Left hindlimb (tissue), 1 donor: ENCODE measurements around the gene RANBP3L.
A peak's percentile ranks its signal among the peaks of the same experiment; 100 is the strongest.

Experiments
- DNase-seq: peaks from one replicate; pipeline ENCODE4 v3.0.0-alpha.2; 2018

The RANBP3L gene

GRCh38 chr5:36242534-36243485 lies 58.9 kb downstream of the RANBP3L start:
- DNase-seq = peak; percentile 40

GRCh38 chr5:36241631-36242533 lies 59.8 kb downstream of the RANBP3L start, which contains the start of gene NADK2:
TSS of gene NADK2 (minus strand) at chr5:36241925. CDS start at chr5:36241798, 127 bp downstream.
- DNase-seq = peak; percentile 99

GRCh38 chr5:36240779-36241630 lies 60.7 kb downstream of the RANBP3L start:
- DNase-seq = peak; percentile 83

DNA sequence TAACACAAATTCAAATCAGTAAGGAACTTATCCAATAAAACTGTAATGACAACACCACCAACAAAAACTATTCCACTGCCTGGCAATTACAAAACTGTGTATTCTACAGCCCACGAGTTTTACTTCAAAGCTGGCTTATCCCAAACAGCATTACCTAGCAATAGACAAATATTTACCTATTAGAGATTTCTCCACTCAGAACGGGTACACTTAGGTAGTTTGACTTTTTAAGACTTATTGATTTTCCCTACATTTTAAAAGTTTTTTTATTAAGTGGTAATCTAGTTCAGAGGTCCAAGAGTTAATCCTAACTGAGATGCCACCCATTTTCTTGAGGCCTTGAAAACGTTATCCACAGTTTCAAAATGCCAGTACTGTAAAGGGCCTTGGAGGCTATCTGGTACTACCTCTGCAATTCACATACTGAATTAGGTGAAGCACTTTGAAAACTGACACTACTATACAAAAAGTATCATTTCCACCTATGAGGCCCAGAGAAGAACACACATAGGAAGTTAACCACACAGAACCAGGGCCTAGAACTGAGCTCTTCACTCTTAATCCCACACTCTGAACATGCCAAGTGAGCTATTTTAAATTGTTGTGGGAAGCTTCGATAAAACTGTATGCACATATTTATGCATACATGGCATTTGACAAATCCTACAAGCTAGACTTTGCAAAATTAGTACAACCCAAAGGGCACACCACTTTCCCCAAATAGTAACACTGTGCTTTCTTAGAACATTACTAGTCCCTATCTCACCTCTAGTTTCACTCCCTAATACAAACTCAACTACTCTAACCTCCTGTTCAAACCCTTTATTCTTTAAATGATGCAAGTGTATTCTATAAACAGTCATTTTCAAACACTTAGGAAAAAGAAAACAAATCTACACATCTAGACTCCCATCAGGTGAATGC lies 62.1 kb downstream of the RANBP3L start:
- DNase-seq = no peak

DNA sequence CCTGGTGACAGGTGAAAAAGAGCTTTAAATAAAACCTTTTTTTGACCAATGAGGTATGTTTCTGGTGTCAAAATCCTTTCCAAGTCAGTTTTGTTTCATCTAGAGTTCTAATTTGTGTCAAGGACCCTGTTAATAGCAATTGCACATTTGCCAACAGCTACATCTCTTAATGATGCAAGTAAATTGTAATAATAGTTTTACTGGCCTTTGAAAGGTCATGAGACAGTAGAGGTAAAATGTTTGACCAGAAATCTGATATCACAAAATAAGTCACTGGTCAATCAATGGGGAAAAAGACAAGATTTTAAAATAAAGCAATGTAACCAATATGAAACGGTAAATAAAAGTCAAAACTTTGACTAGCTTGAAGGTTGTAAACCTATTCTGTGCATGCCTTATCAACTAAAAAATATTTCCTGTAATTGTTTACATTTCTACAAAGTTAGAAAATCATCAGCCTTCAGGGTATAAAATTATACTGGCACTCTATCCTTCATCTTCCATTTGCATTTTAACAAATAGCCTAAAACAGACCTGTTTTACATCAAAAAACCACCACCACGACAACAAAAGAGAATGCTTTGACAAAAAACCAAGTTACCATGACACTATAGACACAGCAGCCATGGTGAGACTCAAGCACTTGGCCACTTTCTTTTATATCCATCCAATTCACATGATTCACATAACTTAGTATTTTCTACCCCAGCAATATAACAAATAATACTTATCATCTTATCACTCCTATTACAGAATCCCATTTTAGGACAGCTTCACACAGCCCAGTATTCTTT lies 63.0 kb downstream of the RANBP3L start:
- DNase-seq = no peak

DNA sequence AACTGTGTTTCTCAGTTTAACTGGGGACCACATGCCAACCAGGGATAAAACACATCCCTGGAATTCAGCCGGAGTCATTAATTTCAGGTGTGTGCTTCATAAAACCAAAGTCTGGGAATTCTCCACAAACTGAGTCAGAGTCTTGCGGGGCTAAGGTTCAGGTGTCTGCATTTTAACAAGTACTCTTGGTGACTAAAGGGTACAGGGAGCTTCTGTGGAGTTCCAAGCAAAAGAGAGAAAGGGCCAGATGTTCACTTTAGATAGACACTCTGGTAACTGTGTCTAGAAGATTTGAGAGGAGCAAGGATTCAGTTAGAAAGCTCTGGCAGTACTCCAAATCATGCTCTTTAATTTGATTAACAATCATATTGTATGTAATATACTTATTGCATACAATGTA lies 64.0 kb downstream of the RANBP3L start:
- DNase-seq = no peak

- no peak for DNase-seq
These were observed 64.9 kb downstream of the RANBP3L start for GRCh38 chr5:36236801-36237200.

DNA sequence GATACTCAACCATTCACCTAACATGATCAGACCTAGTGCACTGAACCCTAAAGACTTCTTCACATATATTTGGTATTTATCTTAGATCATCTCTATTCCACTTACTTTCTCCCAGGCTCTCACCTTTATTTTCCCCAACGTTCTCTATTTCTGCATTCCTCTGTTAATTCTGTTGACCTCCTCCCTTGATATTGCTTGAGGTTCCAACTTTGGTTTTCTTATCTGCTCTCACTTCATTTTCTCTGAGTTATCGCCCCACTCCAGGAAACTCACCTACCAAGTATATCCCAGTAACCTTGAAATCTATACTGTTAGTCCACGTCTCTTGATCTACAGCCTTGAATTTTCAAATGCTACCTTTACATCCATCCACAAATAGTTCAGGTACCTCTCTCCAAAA lies 69.2 kb downstream of the RANBP3L start:
- no peak for DNase-seq

DNA sequence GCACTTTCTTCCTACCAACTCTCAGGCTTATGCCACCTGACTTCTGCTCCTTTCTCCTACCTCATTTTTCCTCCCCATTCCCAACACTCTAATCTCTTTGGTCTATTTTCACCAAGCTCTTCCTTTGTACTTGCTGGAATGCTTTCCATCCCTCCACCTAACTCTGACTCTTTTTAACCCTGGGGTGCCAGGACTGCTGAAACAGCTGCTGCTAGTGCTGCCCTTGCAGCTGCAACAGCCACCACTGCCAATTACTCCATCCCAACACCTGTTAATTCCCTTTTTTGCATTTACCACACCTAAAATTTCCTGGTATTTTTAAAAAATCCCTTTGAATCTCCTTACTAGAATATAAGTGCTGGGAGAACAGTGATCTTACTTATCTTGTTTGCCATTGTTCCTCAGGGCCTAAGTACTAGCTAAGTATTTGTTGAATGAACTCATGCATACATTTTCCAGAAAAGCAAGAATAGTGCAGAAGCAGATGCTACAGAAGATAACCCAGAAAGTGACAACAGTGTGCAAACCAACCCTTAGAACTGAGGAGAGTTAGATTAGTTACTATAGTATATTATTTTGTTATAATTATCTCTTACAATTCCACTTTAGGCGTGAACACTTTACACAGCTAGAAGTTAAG lies 71.4 kb downstream of the RANBP3L start:
- DNase-seq = no peak

DNA sequence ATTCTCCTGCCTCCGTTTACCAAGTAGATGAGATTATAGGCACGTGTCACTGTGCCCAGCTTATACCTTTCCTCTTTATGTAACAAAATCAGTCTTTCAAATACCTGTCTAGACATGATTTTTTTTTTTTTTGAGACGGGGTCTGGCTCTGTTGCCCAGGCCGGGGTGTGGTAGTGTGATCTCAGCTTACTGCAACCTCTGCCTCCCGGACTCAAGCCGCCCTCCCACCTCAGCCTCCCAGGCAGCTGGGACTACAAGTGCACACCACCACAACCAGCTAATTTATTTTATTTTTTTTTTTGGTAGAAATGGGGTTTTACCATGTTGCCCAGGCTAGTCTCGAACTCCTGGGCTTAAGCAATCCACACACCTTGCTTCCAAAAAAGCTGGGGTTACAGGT lies 73.2 kb downstream of the RANBP3L start:
- DNase-seq = no peak

- DNase-seq = no peak
These were observed 74.7 kb downstream of the RANBP3L start for GRCh38 chr5:36227046-36227445.

DNA sequence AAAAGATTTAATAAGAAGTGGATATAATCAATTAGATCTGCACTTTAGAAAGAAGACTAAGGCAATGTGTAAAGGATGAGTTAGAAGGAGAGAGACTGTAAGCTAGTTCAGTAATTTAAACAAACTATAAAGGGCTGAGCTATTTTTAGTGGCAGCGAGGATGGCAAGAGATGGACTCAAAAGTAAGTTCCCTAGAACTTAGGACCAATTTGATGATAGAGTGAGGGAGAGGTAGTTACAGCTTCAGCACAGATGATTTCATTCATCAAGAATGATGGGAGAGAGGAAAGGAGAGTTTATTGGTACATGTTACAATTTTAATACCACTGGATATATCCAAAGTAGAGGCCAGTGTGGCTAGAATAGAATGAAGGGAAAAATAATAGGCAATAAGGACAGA lies 79.1 kb downstream of the RANBP3L start:
- no peak for DNase-seq

DNA sequence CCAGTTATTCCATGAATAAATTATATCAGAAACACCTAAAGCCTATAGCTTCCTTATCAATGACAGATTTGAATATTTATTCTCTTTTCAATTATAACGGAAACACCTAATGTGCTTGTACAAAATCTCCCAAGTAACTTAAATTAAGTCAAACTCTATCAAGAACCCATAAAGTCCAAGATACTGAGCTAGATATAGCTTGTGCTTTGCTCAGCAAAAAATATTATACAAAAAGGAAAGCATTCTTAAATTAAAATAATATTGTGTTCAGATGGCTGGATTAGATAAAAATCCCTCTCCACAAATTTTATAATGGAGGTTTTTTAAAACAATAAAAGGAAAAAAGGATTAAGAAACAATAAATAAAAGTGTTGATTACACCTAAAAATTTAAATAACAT lies 83.7 kb downstream of the RANBP3L start:
- no peak for DNase-seq

- no peak for DNase-seq
These were observed 84.1 kb downstream of the RANBP3L start for GRCh38 chr5:36217567-36217966.

DNA sequence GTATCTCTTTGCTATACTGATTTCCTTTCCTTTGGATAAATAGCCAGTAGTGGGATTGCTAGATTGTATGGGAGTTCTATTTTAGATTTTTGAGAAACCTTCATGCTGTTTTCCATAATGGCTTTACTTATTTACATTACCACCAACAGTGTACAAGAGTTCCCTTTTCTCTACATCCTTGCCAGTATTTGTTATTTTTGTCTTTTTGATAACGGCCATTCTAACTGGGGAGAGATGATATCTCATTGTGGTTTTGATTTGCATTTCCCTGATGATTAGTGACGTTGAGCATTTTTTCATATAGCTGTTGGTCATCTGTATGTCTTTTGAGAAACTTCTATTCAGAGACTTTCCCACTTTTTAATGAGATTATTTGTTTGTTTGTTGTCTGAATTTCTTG lies 85.8 kb downstream of the RANBP3L start:
- no peak for DNase-seq

DNA sequence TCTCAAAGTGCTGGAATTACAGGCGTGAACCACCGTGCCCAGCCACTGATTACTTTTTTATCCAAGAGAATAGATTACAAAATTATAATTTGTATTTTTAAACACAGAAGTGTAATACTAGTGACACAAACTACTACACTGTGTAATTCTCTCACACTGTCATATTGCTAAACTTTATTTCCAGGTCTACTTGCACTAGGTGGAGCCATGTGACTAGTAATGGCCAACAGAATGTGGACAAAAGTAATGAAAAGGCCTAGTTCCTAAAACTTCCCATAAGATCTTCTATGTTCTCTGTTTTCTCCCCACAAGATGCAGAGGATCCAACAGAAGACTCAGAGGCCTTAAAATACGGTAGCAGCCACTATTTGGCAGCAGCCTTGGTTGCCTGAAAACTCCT lies 87.3 kb downstream of the RANBP3L start:
- no peak for DNase-seq

DNA sequence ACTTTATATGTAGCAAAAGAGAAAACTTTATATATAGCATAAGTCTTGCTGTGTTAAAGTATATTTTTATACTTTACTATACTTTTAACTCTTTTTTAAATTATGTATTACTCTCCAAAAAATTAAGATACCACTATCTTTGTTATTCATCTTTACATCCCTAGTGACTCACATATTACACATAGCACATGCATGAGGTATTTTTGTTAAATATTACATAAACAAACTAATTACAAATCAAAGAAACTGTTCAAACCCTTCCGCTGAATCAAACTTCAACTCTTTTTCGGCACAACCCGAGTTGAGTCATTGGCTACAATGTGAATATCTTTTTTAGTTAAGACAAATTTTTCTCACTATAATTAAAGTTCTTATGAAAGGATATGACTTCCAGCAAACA lies 92.0 kb downstream of the RANBP3L start:
- no peak for DNase-seq

- no peak for DNase-seq
These were observed 92.9 kb downstream of the RANBP3L start for GRCh38 chr5:36208786-36209185.

- DNase-seq = no peak
These were observed 94.8 kb downstream of the RANBP3L start for GRCh38 chr5:36206913-36207312.

- no peak for DNase-seq
These were observed 96.4 kb downstream of the RANBP3L start for GRCh38 chr5:36205329-36205728.
